Measurements from ENCODE around the gene USP22. TPM values are rescaled to one million over a fixed set of nuclear protein-coding genes. Genes with fewer than 3 reads are reported as not detected.
A peak's percentile ranks its signal among the peaks of the same experiment; 100 is the strongest.

USP22 gene
- polyA plus RNA-seq, 3 donors = 20.4 to 69.9 (median 27.3) TPM

DNA sequence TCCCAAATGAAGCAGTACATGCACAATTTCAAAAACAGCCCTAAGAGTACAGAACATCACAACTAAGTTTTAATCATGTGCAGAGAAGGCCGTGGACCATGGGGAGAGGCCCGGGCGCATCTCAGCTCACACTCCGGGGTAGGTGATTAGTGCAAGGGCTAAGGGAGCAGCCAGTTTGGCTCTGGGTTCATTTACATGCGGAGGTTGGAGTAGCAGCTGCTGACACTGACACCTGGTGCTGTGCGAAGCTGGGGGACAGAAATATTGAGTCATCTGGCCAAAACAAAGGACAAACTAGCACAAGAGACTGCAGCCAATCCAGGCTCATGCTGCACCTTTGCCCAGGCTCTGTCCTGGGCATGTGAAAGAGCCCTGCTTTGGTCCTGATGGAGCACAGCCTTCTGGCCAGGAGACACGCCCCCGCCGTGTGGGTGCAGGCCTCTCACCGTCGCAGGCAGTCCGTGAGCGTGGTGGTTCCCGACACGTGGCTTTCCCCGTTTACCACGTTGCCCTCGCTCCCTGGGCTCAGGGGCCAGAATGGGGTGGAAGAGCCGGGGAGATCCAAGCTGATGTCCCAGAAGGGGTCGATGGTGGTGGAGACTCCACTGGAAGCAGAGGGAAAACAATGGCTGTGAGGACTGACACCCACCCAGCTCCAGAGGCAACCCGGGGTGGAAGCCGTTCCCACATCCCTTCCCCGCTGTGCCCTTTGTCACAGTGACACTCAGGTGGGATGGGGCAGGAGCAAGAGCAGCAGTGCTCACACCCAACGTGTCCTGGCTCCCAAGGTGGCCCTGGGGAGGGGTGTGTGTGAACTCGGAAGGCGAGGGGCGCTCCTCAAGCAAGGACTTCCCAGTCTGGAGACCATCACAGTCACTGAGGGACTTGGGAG lies 31.9 kb downstream of the USP22 start:
- WGBS (ENCODE audit: insufficient coverage) = 97% methylated on average over 23 of the region's 27 CpGs
- H3K27ac Mint-ChIP-seq = peak overlapping the region in 1 of 7 donors; percentile 66
- H3K4me1 Mint-ChIP-seq = no peaks in the 10 kb centered on the region
- Histone ChIP-seq H3K9ac (ENCODE audit: insufficient read depth, low read length, poor library complexity, severe bottlenecking) (no peak overlapping the region), H3K4me1 (ENCODE audit: control insufficient read depth in 1 of 2, insufficient read depth in 2 of 2, low read length in 2 of 2) (no peaks in the 10 kb centered on the region), H4K20me1 (ENCODE audit: insufficient read depth, low read length) (peaks cover 86% of the 10 kb centered on the region), H3K4me2 (replicated peaks; ENCODE audit: extremely low read depth, low read length, poor library complexity, severe bottlenecking) (no peak overlapping the region), H3K27me3 (ENCODE audit: control insufficient read depth in 2 of 2, insufficient read depth in 2 of 2, low read length in 2 of 2) (no peaks in the 10 kb centered on the region), H3K4me3 (replicated peaks in 1 of 3; ENCODE audit: low read depth in 2 of 3, low read length in 3 of 3) (no peak overlapping the region), H3K36me3 (replicated peaks in 1 of 2; ENCODE audit: control insufficient read depth in 1 of 2, insufficient read depth in 2 of 2, low read length in 2 of 2) (peaks cover 94 to 100% of the 10 kb centered on the region in 2 donors), H2AFZ (ENCODE audit: insufficient read depth, low read depth, low read length, poor library complexity, severe bottlenecking) (no peak overlapping the region), H3K9me3 (replicated peaks in 1 of 2; ENCODE audit: control insufficient read depth in 1 of 2, insufficient read depth in 1 of 2, low read length in 2 of 2) (no peaks in the 10 kb centered on the region), H3K79me2 (ENCODE audit: insufficient read depth, low read length) (peaks cover 35% of the 10 kb centered on the region), H3K27ac (ENCODE audit: low read depth in 1 of 2, low read length in 2 of 2) (no peak overlapping the region)
- intact Hi-C loops (cut with micrococcal nuclease) = loop anchor here in 1 of 2 donors (10.0 kb wide), 1 partner anchor 504 kb away; no protein-coding TSS in a partner anchor
- H3K36me3 Mint-ChIP-seq = peaks cover 93 to 100% of the 10 kb centered on the region in 2 donors
- DNase-seq = no peak
- TF ChIP-seq, protein P1, sequence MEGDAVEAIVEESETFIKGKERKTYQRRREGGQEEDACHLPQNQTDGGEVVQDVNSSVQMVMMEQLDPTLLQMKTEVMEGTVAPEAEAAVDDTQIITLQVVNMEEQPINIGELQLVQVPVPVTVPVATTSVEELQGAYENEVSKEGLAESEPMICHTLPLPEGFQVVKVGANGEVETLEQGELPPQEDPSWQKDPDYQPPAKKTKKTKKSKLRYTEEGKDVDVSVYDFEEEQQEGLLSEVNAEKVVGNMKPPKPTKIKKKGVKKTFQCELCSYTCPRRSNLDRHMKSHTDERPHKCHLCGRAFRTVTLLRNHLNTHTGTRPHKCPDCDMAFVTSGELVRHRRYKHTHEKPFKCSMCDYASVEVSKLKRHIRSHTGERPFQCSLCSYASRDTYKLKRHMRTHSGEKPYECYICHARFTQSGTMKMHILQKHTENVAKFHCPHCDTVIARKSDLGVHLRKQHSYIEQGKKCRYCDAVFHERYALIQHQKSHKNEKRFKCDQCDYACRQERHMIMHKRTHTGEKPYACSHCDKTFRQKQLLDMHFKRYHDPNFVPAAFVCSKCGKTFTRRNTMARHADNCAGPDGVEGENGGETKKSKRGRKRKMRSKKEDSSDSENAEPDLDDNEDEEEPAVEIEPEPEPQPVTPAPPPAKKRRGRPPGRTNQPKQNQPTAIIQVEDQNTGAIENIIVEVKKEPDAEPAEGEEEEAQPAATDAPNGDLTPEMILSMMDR (IDR thresholded peaks at IDR 0.05) = no peak
- H3K4me3 Mint-ChIP-seq = no peak overlapping the region
- H3K9me3 Mint-ChIP-seq = no peaks in the 10 kb centered on the region
- H3K27me3 Mint-ChIP-seq (ENCODE audit: low read depth in 3 of 3) = peaks cover 0 to 1% (median 0%) of the 10 kb centered on the region in 3 donors

GRCh38 chr17:21008992-21009671 lies 33.7 kb downstream of the USP22 start:
- TF ChIP-seq, protein P1 (IDR thresholded peaks at IDR 0.05) = no peak

More at GRCh38 chr17:21008992-21009671, 33.7 kb downstream of the USP22 start:
- Histone ChIP-seq H3K36me3 (replicated peaks in 1 of 2; ENCODE audit: control insufficient read depth in 1 of 2, insufficient read depth in 2 of 2, low read length in 2 of 2) (peaks cover 94 to 100% of the 10 kb centered on the region in 2 donors), H3K4me2 (replicated peaks; ENCODE audit: extremely low read depth, low read length, poor library complexity, severe bottlenecking) (no peak overlapping the region), H3K79me2 (ENCODE audit: insufficient read depth, low read length) (peaks cover 17% of the 10 kb centered on the region), H3K4me1 (ENCODE audit: control insufficient read depth in 1 of 2, insufficient read depth in 2 of 2, low read length in 2 of 2) (no peaks in the 10 kb centered on the region), H3K4me3 (replicated peaks in 1 of 3; ENCODE audit: low read depth in 2 of 3, low read length in 3 of 3) (no peak overlapping the region), H4K20me1 (ENCODE audit: insufficient read depth, low read length) (peaks cover 86% of the 10 kb centered on the region), H3K27ac (ENCODE audit: low read depth in 1 of 2, low read length in 2 of 2) (no peak overlapping the region), H3K9me3 (replicated peaks in 1 of 2; ENCODE audit: control insufficient read depth in 1 of 2, insufficient read depth in 1 of 2, low read length in 2 of 2) (no peaks in the 10 kb centered on the region), H3K9ac (ENCODE audit: insufficient read depth, low read length, poor library complexity, severe bottlenecking) (no peak overlapping the region), H3K27me3 (ENCODE audit: control insufficient read depth in 2 of 2, insufficient read depth in 2 of 2, low read length in 2 of 2) (no peaks in the 10 kb centered on the region), H2AFZ (ENCODE audit: insufficient read depth, low read depth, low read length, poor library complexity, severe bottlenecking) (no peak overlapping the region)
- intact Hi-C loops (cut with micrococcal nuclease) = no loop called here
- no peak for DNase-seq
- peaks cover 93 to 100% of the 10 kb centered on the region in 2 donors for H3K36me3 Mint-ChIP-seq
- H3K9me3 Mint-ChIP-seq = no peaks in the 10 kb centered on the region
- H3K27me3 Mint-ChIP-seq (ENCODE audit: low read depth in 3 of 3) = peaks cover 0 to 3% (median 0%) of the 10 kb centered on the region in 3 donors
- H3K27ac Mint-ChIP-seq = peak overlapping the region in 1 of 7 donors; percentile 26
- no peak overlapping the region for H3K4me3 Mint-ChIP-seq
- WGBS (ENCODE audit: insufficient coverage) = 95% methylated on average over 3 of the region's 10 CpGs
- no peaks in the 10 kb centered on the region for H3K4me1 Mint-ChIP-seq

Data from CD14-positive monocyte (primary cell).